GM12864 (cell line): ENCODE results near the gene TP53BP2.
"Not testable (repeated sequence)": the region's sequence is repeated elsewhere in the genome, so short reads cannot be mapped to it uniquely, and the experiment has no call there.

Source experiments
- DNase-seq: peaks from one replicate; pipeline ENCODE4 v3.0.0-alpha.2; 2011; ENCODE audit warnings: low read depth
- H3K4me3 ChIP-seq: 2 replicates; pipeline ENCODE4 v1.5.1; 2011; ENCODE audit warnings: mild to moderate bottlenecking, low read depth, low read length, control low read depth
- TF ChIP-seq, protein P1 (sequence below): IDR thresholded peaks from 2 replicates; pipeline ENCODE4 v1.5.1; 2011; ENCODE audit warnings: low read depth, mild to moderate bottlenecking, moderate library complexity, low read length, control low read depth, inconsistent platforms; ENCODE audit errors: missing control alignments

TP53BP2 gene

DNA sequence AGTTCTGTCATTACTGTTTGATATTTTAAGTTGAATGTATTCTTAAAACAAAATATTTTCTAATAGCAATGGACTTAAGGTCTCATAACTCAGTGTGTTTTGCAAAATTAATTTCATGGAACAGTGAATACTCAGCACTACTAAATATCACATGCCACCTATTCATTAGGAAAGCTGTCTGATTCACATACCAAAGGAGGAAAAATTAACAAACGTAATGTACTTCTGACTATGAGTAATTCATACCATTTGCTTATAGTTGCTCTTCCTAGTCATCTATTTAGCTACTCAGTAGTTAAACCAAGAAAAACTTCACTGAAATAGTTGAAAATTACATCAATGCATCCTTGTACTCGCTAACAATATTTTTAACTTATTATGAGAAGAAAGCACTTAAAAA, 35.2 kb downstream of the TP53BP2 start:
- TF ChIP-seq, protein P1, sequence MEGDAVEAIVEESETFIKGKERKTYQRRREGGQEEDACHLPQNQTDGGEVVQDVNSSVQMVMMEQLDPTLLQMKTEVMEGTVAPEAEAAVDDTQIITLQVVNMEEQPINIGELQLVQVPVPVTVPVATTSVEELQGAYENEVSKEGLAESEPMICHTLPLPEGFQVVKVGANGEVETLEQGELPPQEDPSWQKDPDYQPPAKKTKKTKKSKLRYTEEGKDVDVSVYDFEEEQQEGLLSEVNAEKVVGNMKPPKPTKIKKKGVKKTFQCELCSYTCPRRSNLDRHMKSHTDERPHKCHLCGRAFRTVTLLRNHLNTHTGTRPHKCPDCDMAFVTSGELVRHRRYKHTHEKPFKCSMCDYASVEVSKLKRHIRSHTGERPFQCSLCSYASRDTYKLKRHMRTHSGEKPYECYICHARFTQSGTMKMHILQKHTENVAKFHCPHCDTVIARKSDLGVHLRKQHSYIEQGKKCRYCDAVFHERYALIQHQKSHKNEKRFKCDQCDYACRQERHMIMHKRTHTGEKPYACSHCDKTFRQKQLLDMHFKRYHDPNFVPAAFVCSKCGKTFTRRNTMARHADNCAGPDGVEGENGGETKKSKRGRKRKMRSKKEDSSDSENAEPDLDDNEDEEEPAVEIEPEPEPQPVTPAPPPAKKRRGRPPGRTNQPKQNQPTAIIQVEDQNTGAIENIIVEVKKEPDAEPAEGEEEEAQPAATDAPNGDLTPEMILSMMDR, result no peak
- H3K4me3 ChIP-seq, result no peak overlapping the region
- no peak for DNase-seq

DNA sequence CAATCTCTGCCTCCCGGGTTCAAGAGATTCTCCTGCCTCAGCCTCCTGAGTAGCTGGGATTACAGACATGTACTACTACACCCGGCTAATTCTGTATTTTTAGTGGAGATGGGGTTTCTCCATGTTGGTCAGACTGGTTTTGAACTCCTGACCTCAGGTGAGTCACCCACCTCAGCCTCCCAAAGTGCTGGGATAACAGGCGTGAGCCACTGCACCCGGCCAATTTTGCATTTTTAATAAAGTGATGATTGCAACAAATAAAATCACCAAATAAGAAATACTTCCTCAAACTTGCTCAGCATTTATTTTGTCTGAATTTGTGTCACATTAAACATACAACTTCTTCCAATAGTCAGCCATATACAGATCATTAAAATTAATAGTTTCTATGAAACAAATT, 35.8 kb downstream of the TP53BP2 start:
- not testable (repeated sequence) for H3K4me3 ChIP-seq, DNase-seq

DNA sequence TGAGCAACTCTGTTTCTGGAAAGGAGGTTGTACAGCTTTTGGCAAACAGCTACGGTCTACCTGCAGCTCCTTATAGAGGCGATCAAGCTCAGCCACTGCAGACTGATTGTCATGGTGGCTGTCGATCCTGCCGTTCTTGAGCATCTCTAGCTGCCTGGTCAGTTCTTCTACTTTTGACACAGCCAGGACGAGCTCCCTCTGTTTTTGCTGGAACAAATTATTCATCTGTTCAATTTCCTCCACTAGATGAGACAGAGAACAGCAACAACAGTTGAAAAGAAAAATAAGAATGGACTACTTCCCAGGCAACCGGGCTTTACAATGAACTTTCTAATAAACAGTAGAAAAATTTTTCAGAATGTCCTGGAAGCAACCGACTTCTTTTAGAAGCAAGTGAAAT, 42.5 kb downstream of the TP53BP2 start:
- no peak for DNase-seq
- TF ChIP-seq, protein P1, result no peak
- H3K4me3 ChIP-seq, result no peak overlapping the region

DNA sequence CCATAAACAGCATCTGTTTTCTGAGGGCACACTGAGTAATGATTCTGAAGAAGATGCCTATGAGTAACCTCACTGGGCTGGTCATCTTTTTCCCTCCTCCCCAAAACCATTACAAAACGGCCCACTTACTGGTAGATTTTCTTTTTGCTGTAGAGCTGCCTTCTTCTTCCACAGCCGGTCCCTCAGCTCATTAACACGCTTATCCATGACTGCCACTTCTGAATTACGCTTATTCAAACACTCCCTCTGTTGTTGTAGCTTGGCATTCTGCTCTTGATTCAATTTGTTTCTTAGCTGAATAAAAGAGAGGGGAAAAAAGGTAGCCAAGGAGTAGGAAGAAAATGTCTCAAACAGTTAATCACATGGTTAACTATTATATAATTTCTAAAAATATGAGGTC, 43.1 kb downstream of the TP53BP2 start:
- DNase-seq, result no peak
- no peak overlapping the region for H3K4me3 ChIP-seq
- TF ChIP-seq, protein P1, result no peak

DNA sequence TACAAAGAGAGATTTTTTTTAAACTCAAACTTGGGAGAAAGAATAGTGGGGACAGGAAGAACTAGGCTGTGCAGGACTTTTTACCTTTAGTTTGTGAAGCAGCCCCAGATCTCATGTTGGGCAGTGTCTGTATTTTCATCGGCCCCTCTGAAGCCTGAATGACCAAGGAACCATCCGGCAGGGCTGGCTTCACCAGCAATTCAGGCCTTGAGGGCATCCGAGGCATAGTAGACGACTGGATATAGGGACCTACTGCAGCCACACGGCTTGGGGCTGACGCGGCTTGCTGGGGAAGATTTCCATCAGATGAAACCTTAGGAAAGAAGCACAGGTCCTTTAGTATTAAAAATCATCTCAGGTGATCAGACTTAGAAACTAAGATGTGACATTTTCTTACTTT, 43.7 kb downstream of the TP53BP2 start:
- H3K4me3 ChIP-seq, result no peak overlapping the region
- TF ChIP-seq, protein P1, result no peak
- no peak for DNase-seq

DNA sequence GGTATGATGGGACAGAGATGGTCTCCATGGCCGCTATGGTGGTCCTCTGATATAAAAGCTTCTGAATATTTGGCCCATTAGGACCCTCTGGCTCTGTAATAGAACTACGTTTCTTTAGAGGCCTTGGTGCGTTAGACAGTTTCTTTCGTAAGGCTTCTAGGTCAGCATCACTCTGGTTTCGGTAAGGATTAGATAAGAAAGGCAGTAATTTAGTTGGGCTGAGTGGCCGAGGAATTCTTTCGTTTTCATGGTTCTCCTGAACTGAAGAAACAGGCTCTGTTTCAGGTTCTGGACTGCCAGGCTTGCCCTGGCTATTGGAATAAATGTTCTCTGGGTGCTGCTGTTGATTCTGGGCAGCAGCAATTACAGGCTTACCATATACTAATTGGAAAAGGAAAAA, 49.5 kb downstream of the TP53BP2 start:
- DNase-seq, result no peak
- TF ChIP-seq, protein P1, result no peak
- no peak overlapping the region for H3K4me3 ChIP-seq

DNA sequence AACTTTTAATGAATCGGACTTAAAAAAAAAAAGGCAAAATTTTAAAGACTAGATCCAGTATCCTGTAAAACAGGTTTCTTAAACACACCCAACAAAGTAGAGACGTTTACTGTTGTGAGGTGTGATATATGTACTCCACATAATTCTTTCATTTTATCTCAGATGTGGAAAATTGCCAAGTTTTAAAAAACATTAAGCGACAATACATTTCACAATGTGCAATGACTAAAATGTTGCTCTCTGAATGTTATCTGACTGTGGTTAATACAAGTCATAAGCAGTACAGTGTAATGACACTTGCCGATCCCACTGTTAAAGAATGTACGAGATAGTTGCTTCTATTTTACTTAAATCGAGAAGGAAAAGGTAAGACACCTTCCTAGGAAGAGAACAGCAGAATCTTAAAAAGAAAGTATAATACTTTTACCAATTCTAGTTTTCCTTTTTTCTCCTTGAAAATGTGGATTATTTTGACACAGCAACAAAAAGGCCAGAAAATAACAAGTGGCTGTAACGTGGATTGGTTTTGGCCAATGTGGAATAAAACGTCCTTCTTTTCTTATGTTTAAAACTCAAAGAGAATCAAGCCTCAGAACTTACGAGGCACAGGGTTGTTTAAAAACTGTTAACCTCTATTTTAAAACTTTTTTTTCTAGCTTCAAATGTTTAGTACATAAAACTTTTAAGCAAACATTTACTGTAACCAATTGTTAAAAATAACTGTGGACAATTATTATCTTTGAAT, 51.4 kb downstream of the TP53BP2 start:
- TF ChIP-seq, protein P1, result no peak
- no peak for DNase-seq
- no peak overlapping the region for H3K4me3 ChIP-seq
